Vagina (tissue), 2 donors: ENCODE measurements around the gene RAP1B.

ENCODE experiments used
- POLR2A ChIP-seq, 2 donors: fragments of 450-650 bp; IDR thresholded peaks; one replicate each; pipeline ENCODE4 v1.6.1; 2017; ENCODE audit warnings: antibody characterized with exemption in 2 of 2, mild to moderate bottlenecking in 2 of 2, moderate library complexity in 2 of 2
- TF ChIP-seq, protein P1 (sequence below), 3 experiments: fragments of 450-650 bp in 2 of 3; fragments of 200-600 bp in 1 of 3; sonication (generic) in 1 of 3; IDR thresholded peaks; one replicate each; pipeline ENCODE4 v1.5.1; 2017 to 2019; ENCODE audit warnings: antibody characterized with exemption in 3 of 3, mild to moderate bottlenecking in 2 of 3, moderate library complexity in 2 of 3

DNA sequence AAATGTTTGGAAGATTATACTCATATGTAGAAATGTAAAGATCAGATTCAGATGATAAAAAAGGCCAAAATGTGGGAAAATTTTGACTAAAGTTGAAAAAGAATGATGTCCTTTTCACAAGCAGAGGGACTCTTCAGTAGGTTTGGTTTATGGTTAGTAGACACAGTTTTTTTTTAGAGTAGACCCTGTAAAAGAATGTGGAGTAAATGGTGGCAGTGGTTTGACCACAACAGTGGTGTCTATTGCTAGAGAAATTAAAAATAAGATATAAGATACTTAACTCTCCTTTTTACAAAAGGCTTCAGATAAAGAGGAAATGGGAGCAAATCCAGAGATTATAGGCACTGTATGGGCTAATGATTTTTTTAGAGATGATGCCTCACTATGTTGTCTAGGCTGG lies 21.8 kb downstream of the RAP1B start:
- no peak for TF ChIP-seq POLR2A (IDR thresholded peaks at IDR 0.05)
- TF ChIP-seq, protein P1, sequence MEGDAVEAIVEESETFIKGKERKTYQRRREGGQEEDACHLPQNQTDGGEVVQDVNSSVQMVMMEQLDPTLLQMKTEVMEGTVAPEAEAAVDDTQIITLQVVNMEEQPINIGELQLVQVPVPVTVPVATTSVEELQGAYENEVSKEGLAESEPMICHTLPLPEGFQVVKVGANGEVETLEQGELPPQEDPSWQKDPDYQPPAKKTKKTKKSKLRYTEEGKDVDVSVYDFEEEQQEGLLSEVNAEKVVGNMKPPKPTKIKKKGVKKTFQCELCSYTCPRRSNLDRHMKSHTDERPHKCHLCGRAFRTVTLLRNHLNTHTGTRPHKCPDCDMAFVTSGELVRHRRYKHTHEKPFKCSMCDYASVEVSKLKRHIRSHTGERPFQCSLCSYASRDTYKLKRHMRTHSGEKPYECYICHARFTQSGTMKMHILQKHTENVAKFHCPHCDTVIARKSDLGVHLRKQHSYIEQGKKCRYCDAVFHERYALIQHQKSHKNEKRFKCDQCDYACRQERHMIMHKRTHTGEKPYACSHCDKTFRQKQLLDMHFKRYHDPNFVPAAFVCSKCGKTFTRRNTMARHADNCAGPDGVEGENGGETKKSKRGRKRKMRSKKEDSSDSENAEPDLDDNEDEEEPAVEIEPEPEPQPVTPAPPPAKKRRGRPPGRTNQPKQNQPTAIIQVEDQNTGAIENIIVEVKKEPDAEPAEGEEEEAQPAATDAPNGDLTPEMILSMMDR (IDR thresholded peaks at IDR 0.05): no peak
